ENCODE measurements around the gene CD300LG.
"Not testable (repeated sequence)": the region's sequence is repeated elsewhere in the genome, so short reads cannot be mapped to it uniquely, and the experiment has no call there.

The CD300LG gene

GRCh38 chr17:43869031-43869430, 22.1 kb downstream of the CD300LG start:
- not testable (repeated sequence) for H3K36me3 ChIP-seq (ENCODE audit: control insufficient read depth, insufficient read depth, low read length); H3K9ac ChIP-seq (ENCODE audit: low read length); H3K27me3 ChIP-seq (ENCODE audit: control insufficient read depth, insufficient read depth, low read length); H3K9me3 ChIP-seq (ENCODE audit: control insufficient read depth, insufficient read depth, low read depth, low read length); H3K4me3 ChIP-seq (ENCODE audit: low read depth, low read length); H3K27ac ChIP-seq (ENCODE audit: low read depth, low read length); H3K4me1 ChIP-seq (ENCODE audit: control insufficient read depth, insufficient read depth, low read length)

- H3K4me3 ChIP-seq (ENCODE audit: low read depth, low read length): no peak overlapping the region
- H3K27me3 ChIP-seq (ENCODE audit: control insufficient read depth, insufficient read depth, low read length): 0 out of 2 replicates have a peak, but pooled peaks cover 3% of the 10 kb centered on the region
- H3K27ac ChIP-seq (ENCODE audit: low read depth, low read length): no peak overlapping the region
- no peaks in the 10 kb centered on the region; the same call in 1 of the 2 replicates for H3K36me3 ChIP-seq (ENCODE audit: control insufficient read depth, insufficient read depth, low read length)
- H3K9me3 ChIP-seq (ENCODE audit: control insufficient read depth, insufficient read depth, low read depth, low read length): no peaks in the 10 kb centered on the region
- H3K9ac ChIP-seq (ENCODE audit: low read length): no peak overlapping the region
- H3K4me1 ChIP-seq (ENCODE audit: control insufficient read depth, insufficient read depth, low read length): no peaks in the 10 kb centered on the region
These were observed 25.1 kb downstream of the CD300LG start for GRCh38 chr17:43871946-43872690.

- Histone ChIP-seq H3K4me1 (ENCODE audit: control insufficient read depth, insufficient read depth, low read length) (no peaks in the 10 kb centered on the region), H3K9me3 (ENCODE audit: control insufficient read depth, insufficient read depth, low read depth, low read length) (no peaks in the 10 kb centered on the region), H3K27me3 (ENCODE audit: control insufficient read depth, insufficient read depth, low read length) (0 out of 2 replicates have a peak, but pooled peaks cover 3% of the 10 kb centered on the region), H3K36me3 (ENCODE audit: control insufficient read depth, insufficient read depth, low read length) (peaks cover 5% of the 10 kb centered on the region; the same call in 1 of the 2 replicates), H3K9ac (ENCODE audit: low read length) (no peak overlapping the region), H3K4me3 (ENCODE audit: low read depth, low read length) (no peak overlapping the region), H3K27ac (ENCODE audit: low read depth, low read length) (no peak overlapping the region)
These were observed 26.1 kb downstream of the CD300LG start for GRCh38 chr17:43873091-43873490.

- Histone ChIP-seq H3K4me3 (ENCODE audit: low read depth, low read length) (no peak overlapping the region), H3K9ac (ENCODE audit: low read length) (no peak overlapping the region), H3K27ac (ENCODE audit: low read depth, low read length) (no peak overlapping the region), H3K4me1 (ENCODE audit: control insufficient read depth, insufficient read depth, low read length) (peaks cover 2% of the 10 kb centered on the region), H3K36me3 (ENCODE audit: control insufficient read depth, insufficient read depth, low read length) (peaks cover 5% of the 10 kb centered on the region; the same call in 1 of the 2 replicates), H3K27me3 (ENCODE audit: control insufficient read depth, insufficient read depth, low read length) (no peaks in the 10 kb centered on the region), H3K9me3 (ENCODE audit: control insufficient read depth, insufficient read depth, low read depth, low read length) (no peaks in the 10 kb centered on the region)
These were observed 26.8 kb downstream of the CD300LG start for GRCh38 chr17:43873815-43874214.

GRCh38 chr17:43874293-43874692, 27.3 kb downstream of the CD300LG start:
- peaks cover 7% of the 10 kb centered on the region for H3K4me1 ChIP-seq (ENCODE audit: control insufficient read depth, insufficient read depth, low read length)
- H3K36me3 ChIP-seq (ENCODE audit: control insufficient read depth, insufficient read depth, low read length): peaks cover 5% of the 10 kb centered on the region; the same call in 1 of the 2 replicates
- H3K27me3 ChIP-seq (ENCODE audit: control insufficient read depth, insufficient read depth, low read length): no peaks in the 10 kb centered on the region
- H3K9ac ChIP-seq (ENCODE audit: low read length): no peak overlapping the region
- H3K4me3 ChIP-seq (ENCODE audit: low read depth, low read length): no peak overlapping the region
- H3K27ac ChIP-seq (ENCODE audit: low read depth, low read length): no peak overlapping the region
- no peaks in the 10 kb centered on the region for H3K9me3 ChIP-seq (ENCODE audit: control insufficient read depth, insufficient read depth, low read depth, low read length)

- H3K27me3 ChIP-seq (ENCODE audit: control insufficient read depth, insufficient read depth, low read length): no peaks in the 10 kb centered on the region
- H3K27ac ChIP-seq (ENCODE audit: low read depth, low read length): no peak overlapping the region
- no peak overlapping the region for H3K4me3 ChIP-seq (ENCODE audit: low read depth, low read length)
- H3K9me3 ChIP-seq (ENCODE audit: control insufficient read depth, insufficient read depth, low read depth, low read length): no peaks in the 10 kb centered on the region
- no peak overlapping the region for H3K9ac ChIP-seq (ENCODE audit: low read length)
- peaks cover 7% of the 10 kb centered on the region; the same call in 1 of the 2 replicates for H3K36me3 ChIP-seq (ENCODE audit: control insufficient read depth, insufficient read depth, low read length)
- peaks cover 10% of the 10 kb centered on the region for H3K4me1 ChIP-seq (ENCODE audit: control insufficient read depth, insufficient read depth, low read length)
These were observed 28.6 kb downstream of the CD300LG start for GRCh38 chr17:43875476-43876147.

GRCh38 chr17:43877031-43877430, 30.1 kb downstream of the CD300LG start:
- no peak overlapping the region for H3K4me3 ChIP-seq (ENCODE audit: low read depth, low read length)
- no peaks in the 10 kb centered on the region for H3K9me3 ChIP-seq (ENCODE audit: control insufficient read depth, insufficient read depth, low read depth, low read length)
- H3K27ac ChIP-seq (ENCODE audit: low read depth, low read length): no peak overlapping the region
- H3K4me1 ChIP-seq (ENCODE audit: control insufficient read depth, insufficient read depth, low read length): peaks cover 10% of the 10 kb centered on the region
- no peaks in the 10 kb centered on the region for H3K27me3 ChIP-seq (ENCODE audit: control insufficient read depth, insufficient read depth, low read length)
- no peak overlapping the region for H3K9ac ChIP-seq (ENCODE audit: low read length)
- H3K36me3 ChIP-seq (ENCODE audit: control insufficient read depth, insufficient read depth, low read length): peaks cover 17% of the 10 kb centered on the region; the same call in 1 of the 2 replicates

- H3K4me1 ChIP-seq (ENCODE audit: control insufficient read depth, insufficient read depth, low read length): peaks cover 10% of the 10 kb centered on the region
- H3K27ac ChIP-seq (ENCODE audit: low read depth, low read length): no peak overlapping the region
- no peaks in the 10 kb centered on the region for H3K9me3 ChIP-seq (ENCODE audit: control insufficient read depth, insufficient read depth, low read depth, low read length)
These were observed 30.6 kb downstream of the CD300LG start for GRCh38 chr17:43877451-43878155.

GRCh38 chr17:43878260-43879175, 31.5 kb downstream of the CD300LG start:
- no peak overlapping the region for H3K4me3 ChIP-seq (ENCODE audit: low read depth, low read length)
- H3K9me3 ChIP-seq (ENCODE audit: control insufficient read depth, insufficient read depth, low read depth, low read length): no peaks in the 10 kb centered on the region
- H3K9ac ChIP-seq (ENCODE audit: low read length): no peak overlapping the region
- no peak overlapping the region for H3K27ac ChIP-seq (ENCODE audit: low read depth, low read length)
- H3K27me3 ChIP-seq (ENCODE audit: control insufficient read depth, insufficient read depth, low read length): no peaks in the 10 kb centered on the region
- H3K36me3 ChIP-seq (ENCODE audit: control insufficient read depth, insufficient read depth, low read length): peaks cover 20% of the 10 kb centered on the region; the same call in 1 of the 2 replicates
- H3K4me1 ChIP-seq (ENCODE audit: control insufficient read depth, insufficient read depth, low read length): peaks cover 10% of the 10 kb centered on the region

More at GRCh38 chr17:43877451-43878155, 30.6 kb downstream of the CD300LG start:
- Histone ChIP-seq H3K27me3 (ENCODE audit: control insufficient read depth, insufficient read depth, low read length) (no peaks in the 10 kb centered on the region), H3K36me3 (ENCODE audit: control insufficient read depth, insufficient read depth, low read length) (peaks cover 20% of the 10 kb centered on the region; the same call in 1 of the 2 replicates), H3K4me3 (ENCODE audit: low read depth, low read length) (no peak overlapping the region), H3K9ac (ENCODE audit: low read length) (no peak overlapping the region)

GRCh38 chr17:43879723-43880419, 32.9 kb downstream of the CD300LG start:
- Histone ChIP-seq H3K27ac (ENCODE audit: low read depth, low read length) (no peak overlapping the region), H3K27me3 (ENCODE audit: control insufficient read depth, insufficient read depth, low read length) (no peaks in the 10 kb centered on the region), H3K9ac (ENCODE audit: low read length) (no peak overlapping the region), H3K9me3 (ENCODE audit: control insufficient read depth, insufficient read depth, low read depth, low read length) (no peaks in the 10 kb centered on the region), H3K36me3 (ENCODE audit: control insufficient read depth, insufficient read depth, low read length) (peaks cover 20% of the 10 kb centered on the region; the same call in 1 of the 2 replicates), H3K4me1 (ENCODE audit: control insufficient read depth, insufficient read depth, low read length) (peaks cover 10% of the 10 kb centered on the region), H3K4me3 (ENCODE audit: low read depth, low read length) (no peak overlapping the region)

All from HUES6 (cell line).